PFSK-1 (cell line): ENCODE data around the gene NUP37.

Experiments used
- POLR2AphosphoS5 ChIP-seq: IDR thresholded peaks from 2 replicates; pipeline ENCODE4 v1.6.1; 2012; ENCODE audit warnings: low read depth, mild to moderate bottlenecking, control low read depth, low read length, moderate library complexity
- SIN3A ChIP-seq: IDR thresholded peaks from 2 replicates; pipeline ENCODE4 v1.6.1; 2012; ENCODE audit warnings: mild to moderate bottlenecking, low read length, moderate library complexity, borderline replicate concordance; ENCODE audit not compliant: insufficient read depth
- TAF1 ChIP-seq: IDR thresholded peaks from 2 replicates; pipeline ENCODE4 v1.6.1; 2012; ENCODE audit warnings: low read length, control low read depth, borderline replicate concordance; ENCODE audit not compliant: insufficient read depth

DNA sequence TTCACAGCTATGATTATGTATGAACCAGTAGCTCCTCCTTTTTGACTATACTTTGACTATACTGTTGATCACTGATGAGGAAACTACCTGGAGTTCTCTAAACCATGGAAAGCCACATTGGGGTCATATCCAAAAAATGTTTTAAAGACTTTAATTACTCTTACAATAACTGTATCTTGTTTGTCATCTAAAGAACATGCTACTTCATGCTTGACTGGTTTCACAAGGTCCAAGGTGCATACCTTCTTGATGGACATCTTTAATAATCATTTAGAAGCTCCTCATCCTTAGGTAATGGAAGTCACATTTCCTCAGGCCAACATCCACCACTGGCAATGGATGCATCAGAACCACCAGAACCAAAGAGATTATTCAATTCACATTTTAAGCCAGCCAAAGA, 88.1 kb downstream of the NUP37 start:
- TF ChIP-seq SIN3A (no peak), POLR2AphosphoS5 (no peak), TAF1 (no peak)
